GM23338 (cell line): ENCODE results near the gene TRUB1. TPM values are rescaled to one million over a fixed set of nuclear protein-coding genes. Genes with fewer than 3 reads are reported as not detected.

ENCODE experiments used
- ATAC-seq: fragments of 200-7000 bp; cut with Tn5 transposase; 3 replicates; pipeline ENCODE4 v1.9.1; 2020
- DNase-seq: peaks from one replicate; pipeline ENCODE4 v3.0.0-alpha.2; 2015; ENCODE audit warnings: low spot score
- H2AFZ ChIP-seq: fragments of 200-600 bp; sonication (generic); 2 replicates; pipeline ENCODE4 v1.8.0; 2016; ENCODE audit warnings: antibody characterized with exemption, mild to moderate bottlenecking, moderate library complexity
- H3F3A ChIP-seq: fragments of 200-600 bp; sonication (generic); replicated peaks from 2 replicates; pipeline ENCODE4 v1.8.0; 2017; ENCODE audit warnings: antibody characterized with exemption, mixed run types, low read depth
- H3K27ac ChIP-seq: fragments of 200-600 bp; sonication (generic); 2 replicates; pipeline ENCODE4 v1.6.1; 2016; ENCODE audit warnings: low read depth
- H3K27me3 ChIP-seq: fragments of 200-600 bp; sonication (generic); 2 replicates; pipeline ENCODE4 v1.8.0; 2016; ENCODE audit warnings: mild to moderate bottlenecking, mixed run types, moderate library complexity; ENCODE audit not compliant: insufficient read depth
- H3K36me3 ChIP-seq: fragments of 200-600 bp; sonication (generic); 2 replicates; pipeline ENCODE4 v1.8.0; 2016; ENCODE audit warnings: mild to moderate bottlenecking; ENCODE audit not compliant: insufficient read depth
- H3K4me1 ChIP-seq: fragments of 200-600 bp; sonication (generic); 2 replicates; pipeline ENCODE4 v1.8.0; 2016; ENCODE audit warnings: mild to moderate bottlenecking, moderate library complexity; ENCODE audit not compliant: insufficient read depth
- H3K4me2 ChIP-seq: fragments of 200-600 bp; sonication (generic); 2 replicates; pipeline ENCODE4 v1.7.1; 2017; ENCODE audit warnings: mixed run types
- H3K4me3 ChIP-seq: fragments of 200-600 bp; sonication (generic); 2 replicates; pipeline ENCODE4 v1.6.1; 2016; ENCODE audit warnings: mixed run types
- H3K79me2 ChIP-seq: fragments of 200-600 bp; sonication (generic); replicated peaks from 2 replicates; pipeline ENCODE4 v1.8.0; 2017; ENCODE audit warnings: mild to moderate bottlenecking; ENCODE audit not compliant: insufficient read depth
- H3K9me2 ChIP-seq: fragments of 200-600 bp; sonication (generic); 2 replicates; pipeline ENCODE4 v1.8.0; 2017; ENCODE audit not compliant: insufficient read depth
- H4K20me1 ChIP-seq: fragments of 200-600 bp; sonication (generic); replicated peaks from 2 replicates; pipeline ENCODE4 v1.8.0; 2017; ENCODE audit warnings: mild to moderate bottlenecking; ENCODE audit not compliant: insufficient read depth
- H3K27ac Mint-ChIP-seq: 2 replicates; pipeline ENCODE4 v1.8.0; 2020; ENCODE audit warnings: inconsistent platforms, mild to moderate bottlenecking, moderate library complexity, mixed read lengths
- H3K27me3 Mint-ChIP-seq: 3 replicates; pipeline ENCODE4 v1.8.0; 2022; ENCODE audit warnings: low read depth, mild to moderate bottlenecking, moderate library complexity, mixed read lengths, inconsistent platforms; ENCODE audit not compliant: insufficient read depth, poor library complexity
- H3K36me3 Mint-ChIP-seq: 3 replicates; pipeline ENCODE4 v1.8.0; 2021; ENCODE audit warnings: low read depth, mild to moderate bottlenecking, inconsistent platforms, moderate library complexity, mixed read lengths
- H3K4me1 Mint-ChIP-seq: 3 replicates; pipeline ENCODE4 v1.8.0; 2020; ENCODE audit warnings: mild to moderate bottlenecking, inconsistent platforms, mixed read lengths
- H3K4me3 Mint-ChIP-seq: 3 replicates; pipeline ENCODE4 v1.8.0; 2021; ENCODE audit warnings: moderate library complexity, mild to moderate bottlenecking, inconsistent platforms, mixed read lengths
- H3K9me3 Mint-ChIP-seq: 3 replicates; pipeline ENCODE4 v1.8.0; 2020; ENCODE audit warnings: moderate library complexity, mild to moderate bottlenecking, inconsistent platforms, mixed read lengths
- ETS1 ChIP-seq: IDR thresholded peaks from 2 replicates; pipeline ENCODE4 v1.6.1; 2016; ENCODE audit warnings: antibody characterized with exemption
- EZH2 ChIP-seq: fragments of 200-600 bp; sonication (generic); IDR thresholded peaks from one replicate; pipeline ENCODE4 v1.8.0; 2017; ENCODE audit warnings: antibody characterized with exemption, mild to moderate bottlenecking, low read depth; ENCODE audit not compliant: unreplicated experiment
- EZH2phosphoT487 ChIP-seq: fragments of 200-600 bp; sonication (generic); IDR thresholded peaks from one replicate; pipeline ENCODE4 v1.8.1; 2018; ENCODE audit warnings: antibody characterized with exemption; ENCODE audit not compliant: unreplicated experiment
- JUNB ChIP-seq: IDR thresholded peaks from one replicate; pipeline ENCODE4 v1.6.1; 2016; ENCODE audit warnings: antibody characterized with exemption; ENCODE audit not compliant: unreplicated experiment
- STAT1 ChIP-seq: IDR thresholded peaks from one replicate; pipeline ENCODE4 v1.6.1; 2016; ENCODE audit warnings: antibody characterized with exemption; ENCODE audit not compliant: unreplicated experiment
- ZNF331 ChIP-seq: fragments of 250-450 bp; sonication (Bioruptor Pico); IDR thresholded peaks from 2 replicates; pipeline ENCODE4 v1.5.0; 2020; ENCODE audit warnings: low read depth, mild to moderate bottlenecking, moderate library complexity
- polyA plus RNA-seq: library from polyadenylated mRNA; unstranded; fragments of >200 nt; fragmentation: Nextera tagmentation; extraction: Ambion mirVana; gene quantifications from 2 replicates; pipeline ENCODE4 v1.2.1, GENCODE V29; 2016
- total RNA-seq: library from RNA; depleted of rRNA; stranded (reverse); fragments of >200 nt; shearing (Covaris generic); gene quantifications from 2 replicates; pipeline ENCODE4 v1.2.3, GENCODE V29; 2014
- TF ChIP-seq, protein P1 (sequence below): fragments of 250-450 bp; sonication (Bioruptor Pico); IDR thresholded peaks from 2 replicates; pipeline ENCODE4 v1.5.0; 2020; ENCODE audit warnings: mild to moderate bottlenecking, moderate library complexity
- TF ChIP-seq, protein P2 (sequence below): IDR thresholded peaks from one replicate; pipeline ENCODE4 v1.6.1; 2018; ENCODE audit warnings: antibody characterized with exemption; ENCODE audit not compliant: unreplicated experiment

The TRUB1 gene
- total and polyA plus RNA-seq, 2 experiments from 2014 or later, result 15.5 to 34.5 TPM

GRCh38 chr10:114996542-114996941, 58.5 kb downstream of the TRUB1 start (continued):
- TF ChIP-seq, protein P1, sequence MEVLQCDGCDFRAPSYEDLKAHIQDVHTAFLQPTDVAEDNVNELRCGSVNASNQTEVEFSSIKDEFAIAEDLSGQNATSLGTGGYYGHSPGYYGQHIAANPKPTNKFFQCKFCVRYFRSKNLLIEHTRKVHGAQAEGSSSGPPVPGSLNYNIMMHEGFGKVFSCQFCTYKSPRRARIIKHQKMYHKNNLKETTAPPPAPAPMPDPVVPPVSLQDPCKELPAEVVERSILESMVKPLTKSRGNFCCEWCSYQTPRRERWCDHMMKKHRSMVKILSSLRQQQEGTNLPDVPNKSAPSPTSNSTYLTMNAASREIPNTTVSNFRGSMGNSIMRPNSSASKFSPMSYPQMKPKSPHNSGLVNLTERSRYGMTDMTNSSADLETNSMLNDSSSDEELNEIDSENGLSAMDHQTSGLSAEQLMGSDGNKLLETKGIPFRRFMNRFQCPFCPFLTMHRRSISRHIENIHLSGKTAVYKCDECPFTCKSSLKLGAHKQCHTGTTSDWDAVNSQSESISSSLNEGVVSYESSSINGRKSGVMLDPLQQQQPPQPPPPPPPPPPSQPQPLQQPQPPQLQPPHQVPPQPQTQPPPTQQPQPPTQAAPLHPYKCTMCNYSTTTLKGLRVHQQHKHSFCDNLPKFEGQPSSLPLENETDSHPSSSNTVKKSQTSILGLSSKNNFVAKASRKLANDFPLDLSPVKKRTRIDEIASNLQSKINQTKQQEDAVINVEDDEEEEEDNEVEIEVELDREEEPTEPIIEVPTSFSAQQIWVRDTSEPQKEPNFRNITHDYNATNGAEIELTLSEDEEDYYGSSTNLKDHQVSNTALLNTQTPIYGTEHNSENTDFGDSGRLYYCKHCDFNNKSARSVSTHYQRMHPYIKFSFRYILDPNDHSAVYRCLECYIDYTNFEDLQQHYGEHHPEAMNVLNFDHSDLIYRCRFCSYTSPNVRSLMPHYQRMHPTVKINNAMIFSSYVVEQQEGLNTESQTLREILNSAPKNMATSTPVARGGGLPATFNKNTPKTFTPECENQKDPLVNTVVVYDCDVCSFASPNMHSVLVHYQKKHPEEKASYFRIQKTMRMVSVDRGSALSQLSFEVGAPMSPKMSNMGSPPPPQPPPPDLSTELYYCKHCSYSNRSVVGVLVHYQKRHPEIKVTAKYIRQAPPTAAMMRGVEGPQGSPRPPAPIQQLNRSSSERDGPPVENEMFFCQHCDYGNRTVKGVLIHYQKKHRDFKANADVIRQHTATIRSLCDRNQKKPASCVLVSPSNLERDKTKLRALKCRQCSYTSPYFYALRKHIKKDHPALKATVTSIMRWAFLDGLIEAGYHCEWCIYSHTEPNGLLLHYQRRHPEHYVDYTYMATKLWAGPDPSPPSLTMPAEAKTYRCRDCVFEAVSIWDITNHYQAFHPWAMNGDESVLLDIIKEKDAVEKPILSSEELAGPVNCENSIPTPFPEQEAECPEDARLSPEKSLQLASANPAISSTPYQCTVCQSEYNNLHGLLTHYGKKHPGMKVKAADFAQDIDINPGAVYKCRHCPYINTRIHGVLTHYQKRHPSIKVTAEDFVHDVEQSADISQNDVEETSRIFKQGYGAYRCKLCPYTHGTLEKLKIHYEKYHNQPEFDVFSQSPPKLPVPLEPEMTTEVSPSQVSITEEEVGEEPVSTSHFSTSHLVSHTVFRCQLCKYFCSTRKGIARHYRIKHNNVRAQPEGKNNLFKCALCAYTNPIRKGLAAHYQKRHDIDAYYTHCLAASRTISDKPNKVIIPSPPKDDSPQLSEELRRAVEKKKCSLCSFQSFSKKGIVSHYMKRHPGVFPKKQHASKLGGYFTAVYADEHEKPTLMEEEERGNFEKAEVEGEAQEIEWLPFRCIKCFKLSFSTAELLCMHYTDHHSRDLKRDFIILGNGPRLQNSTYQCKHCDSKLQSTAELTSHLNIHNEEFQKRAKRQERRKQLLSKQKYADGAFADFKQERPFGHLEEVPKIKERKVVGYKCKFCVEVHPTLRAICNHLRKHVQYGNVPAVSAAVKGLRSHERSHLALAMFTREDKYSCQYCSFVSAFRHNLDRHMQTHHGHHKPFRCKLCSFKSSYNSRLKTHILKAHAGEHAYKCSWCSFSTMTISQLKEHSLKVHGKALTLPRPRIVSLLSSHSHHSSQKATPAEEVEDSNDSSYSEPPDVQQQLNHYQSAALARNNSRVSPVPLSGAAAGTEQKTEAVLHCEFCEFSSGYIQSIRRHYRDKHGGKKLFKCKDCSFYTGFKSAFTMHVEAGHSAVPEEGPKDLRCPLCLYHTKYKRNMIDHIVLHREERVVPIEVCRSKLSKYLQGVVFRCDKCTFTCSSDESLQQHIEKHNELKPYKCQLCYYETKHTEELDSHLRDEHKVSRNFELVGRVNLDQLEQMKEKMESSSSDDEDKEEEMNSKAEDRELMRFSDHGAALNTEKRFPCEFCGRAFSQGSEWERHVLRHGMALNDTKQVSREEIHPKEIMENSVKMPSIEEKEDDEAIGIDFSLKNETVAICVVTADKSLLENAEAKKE (CRISPR knock-in tag), result no peak

DNA sequence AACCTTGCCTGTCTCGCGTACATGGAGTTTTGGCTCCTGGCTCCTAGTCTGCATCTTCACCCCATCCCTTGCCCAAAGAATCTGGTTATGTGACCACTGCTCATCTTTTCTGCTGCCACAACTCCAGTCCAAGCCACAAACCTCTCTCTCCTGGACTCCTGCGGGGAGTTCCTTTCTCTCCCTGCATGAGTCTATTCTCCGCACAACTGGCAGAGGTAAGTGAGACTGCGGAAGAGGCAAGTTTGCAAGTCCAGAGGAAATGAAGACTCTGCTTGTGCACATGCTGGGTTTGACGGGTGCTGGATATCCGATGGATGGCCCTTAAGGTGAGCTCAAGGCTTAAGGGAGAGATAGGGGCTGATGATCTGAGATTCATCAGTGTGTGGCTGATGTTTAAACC, 61.0 kb downstream of the TRUB1 start:
- no peaks in the 10 kb centered on the region for H3K27me3 Mint-ChIP-seq
- H3K9me3 Mint-ChIP-seq, result no peaks in the 10 kb centered on the region
- no peaks in the 10 kb centered on the region for H3K36me3 Mint-ChIP-seq
- Histone ChIP-seq H3K79me2 (no peaks in the 10 kb centered on the region), H3K4me3 (no peak overlapping the region), H3K27ac (peak overlapping the region; percentile 74), H3K4me1 (peaks cover 17% of the 10 kb centered on the region), H3K27me3 (no peaks in the 10 kb centered on the region), H4K20me1 (no peaks in the 10 kb centered on the region), H3K9me2 (no peaks in the 10 kb centered on the region), H3K4me2 (no peak overlapping the region; the same call in 1 of the 2 replicates), H2AFZ (0 out of 2 replicates have a peak overlapping the region, but pooled peaks have one; percentile 72), H3F3A (no peaks in the 10 kb centered on the region), H3K36me3 (no peaks in the 10 kb centered on the region)
- H3K4me1 Mint-ChIP-seq, result peaks cover 23% of the 10 kb centered on the region
- 0 out of 2 replicates have a peak overlapping the region, but pooled peaks have one; percentile 1 for H3K27ac Mint-ChIP-seq
- DNase-seq (peak; percentile 18), ATAC-seq (peak; percentile 64)
- H3K4me3 Mint-ChIP-seq, result no peak overlapping the region
- TF ChIP-seq EZH2 (no peak), EZH2phosphoT487 (no peak), STAT1 (no peak), ZNF331 (CRISPR knock-in tag) (no peak), JUNB (no peak), ETS1 (no peak)
- TF ChIP-seq, protein P2, sequence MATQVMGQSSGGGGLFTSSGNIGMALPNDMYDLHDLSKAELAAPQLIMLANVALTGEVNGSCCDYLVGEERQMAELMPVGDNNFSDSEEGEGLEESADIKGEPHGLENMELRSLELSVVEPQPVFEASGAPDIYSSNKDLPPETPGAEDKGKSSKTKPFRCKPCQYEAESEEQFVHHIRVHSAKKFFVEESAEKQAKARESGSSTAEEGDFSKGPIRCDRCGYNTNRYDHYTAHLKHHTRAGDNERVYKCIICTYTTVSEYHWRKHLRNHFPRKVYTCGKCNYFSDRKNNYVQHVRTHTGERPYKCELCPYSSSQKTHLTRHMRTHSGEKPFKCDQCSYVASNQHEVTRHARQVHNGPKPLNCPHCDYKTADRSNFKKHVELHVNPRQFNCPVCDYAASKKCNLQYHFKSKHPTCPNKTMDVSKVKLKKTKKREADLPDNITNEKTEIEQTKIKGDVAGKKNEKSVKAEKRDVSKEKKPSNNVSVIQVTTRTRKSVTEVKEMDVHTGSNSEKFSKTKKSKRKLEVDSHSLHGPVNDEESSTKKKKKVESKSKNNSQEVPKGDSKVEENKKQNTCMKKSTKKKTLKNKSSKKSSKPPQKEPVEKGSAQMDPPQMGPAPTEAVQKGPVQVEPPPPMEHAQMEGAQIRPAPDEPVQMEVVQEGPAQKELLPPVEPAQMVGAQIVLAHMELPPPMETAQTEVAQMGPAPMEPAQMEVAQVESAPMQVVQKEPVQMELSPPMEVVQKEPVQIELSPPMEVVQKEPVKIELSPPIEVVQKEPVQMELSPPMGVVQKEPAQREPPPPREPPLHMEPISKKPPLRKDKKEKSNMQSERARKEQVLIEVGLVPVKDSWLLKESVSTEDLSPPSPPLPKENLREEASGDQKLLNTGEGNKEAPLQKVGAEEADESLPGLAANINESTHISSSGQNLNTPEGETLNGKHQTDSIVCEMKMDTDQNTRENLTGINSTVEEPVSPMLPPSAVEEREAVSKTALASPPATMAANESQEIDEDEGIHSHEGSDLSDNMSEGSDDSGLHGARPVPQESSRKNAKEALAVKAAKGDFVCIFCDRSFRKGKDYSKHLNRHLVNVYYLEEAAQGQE, result no peak
